NCI-H2171 (cell line): ENCODE measurements around the gene MEMO1.
"Not testable (repeated sequence)": the region's sequence is repeated elsewhere in the genome, so short reads cannot be mapped to it uniquely, and the experiment has no call there.

Experiments used
- DNase-seq: peaks from one replicate; lab custom pipeline; 2025; lab: John Stamatoyannopoulos, UW

Gene MEMO1

DNA sequence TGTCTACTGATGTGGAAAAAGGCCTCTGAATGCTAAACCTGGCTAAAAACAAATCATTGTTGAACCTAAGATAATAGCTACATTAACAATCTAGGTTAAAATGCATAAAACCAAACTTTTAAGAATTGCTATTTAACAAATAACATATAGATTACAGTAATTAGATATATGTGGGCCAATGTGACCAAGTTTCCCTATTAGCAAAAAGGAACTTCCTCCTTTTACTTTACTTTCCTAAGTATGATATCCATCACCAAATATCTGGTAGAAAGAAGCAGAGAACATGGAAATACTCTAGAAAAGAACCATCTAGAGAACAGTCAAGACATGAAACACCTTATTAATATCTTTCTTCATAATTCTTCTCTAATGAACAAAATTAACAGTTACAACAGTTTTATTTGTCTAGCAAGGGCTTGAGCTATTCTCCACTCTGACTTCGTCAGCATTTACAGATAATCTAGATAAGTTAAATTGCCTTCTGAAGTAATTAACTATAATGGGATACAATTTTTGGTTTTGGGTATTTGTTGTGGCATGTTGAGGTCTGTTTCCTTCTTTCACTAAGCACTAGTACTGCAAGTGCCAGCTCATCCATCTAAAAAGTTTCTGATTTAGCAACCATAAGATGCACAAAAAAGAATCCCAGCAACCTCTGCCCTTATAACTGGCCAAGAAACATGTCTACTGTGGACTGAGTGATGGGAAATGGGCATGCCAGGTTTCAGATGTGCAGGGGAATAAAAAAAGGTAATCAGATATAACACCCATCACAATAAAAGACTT, 53.3 kb downstream of the MEMO1 start:
- no peak for DNase-seq

DNA sequence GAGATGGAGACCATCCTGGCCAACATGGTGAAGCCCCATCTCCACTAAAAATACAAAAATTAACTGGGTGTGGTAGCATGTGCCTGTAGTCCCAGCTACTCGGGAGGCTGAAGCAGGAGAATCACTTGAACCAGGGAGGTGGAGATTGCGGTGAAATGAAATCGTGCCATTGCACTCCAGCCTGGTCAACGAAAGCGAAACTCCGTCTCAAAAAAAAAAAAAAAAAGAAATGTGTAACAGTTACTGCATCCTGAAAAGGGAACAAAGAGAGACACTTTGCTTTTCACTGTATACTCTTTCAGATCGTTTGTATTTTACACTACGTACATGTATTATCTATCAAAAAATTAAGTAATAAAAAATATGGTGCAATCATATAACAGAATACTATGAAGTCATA, 53.9 kb downstream of the MEMO1 start:
- DNase-seq, result not testable (repeated sequence)

DNA sequence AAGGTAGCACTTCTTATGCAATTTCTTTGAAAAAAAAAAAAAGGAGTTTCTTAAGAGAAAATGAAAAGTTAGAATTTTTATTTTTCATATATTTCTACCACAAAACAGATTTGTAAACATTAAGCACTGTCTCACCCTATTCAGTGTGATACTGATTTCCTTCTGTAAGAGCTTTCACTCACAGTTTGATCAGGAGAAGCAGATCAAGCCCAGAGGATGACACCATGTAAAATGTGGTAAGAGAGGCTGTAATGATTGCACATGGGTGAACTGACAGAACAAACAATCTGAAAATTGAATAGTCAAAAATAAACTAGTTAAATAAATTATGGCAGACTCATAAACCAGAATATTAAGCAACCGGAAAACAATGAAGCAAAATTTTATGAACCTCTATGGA, 54.5 kb downstream of the MEMO1 start:
- DNase-seq, result no peak

DNA sequence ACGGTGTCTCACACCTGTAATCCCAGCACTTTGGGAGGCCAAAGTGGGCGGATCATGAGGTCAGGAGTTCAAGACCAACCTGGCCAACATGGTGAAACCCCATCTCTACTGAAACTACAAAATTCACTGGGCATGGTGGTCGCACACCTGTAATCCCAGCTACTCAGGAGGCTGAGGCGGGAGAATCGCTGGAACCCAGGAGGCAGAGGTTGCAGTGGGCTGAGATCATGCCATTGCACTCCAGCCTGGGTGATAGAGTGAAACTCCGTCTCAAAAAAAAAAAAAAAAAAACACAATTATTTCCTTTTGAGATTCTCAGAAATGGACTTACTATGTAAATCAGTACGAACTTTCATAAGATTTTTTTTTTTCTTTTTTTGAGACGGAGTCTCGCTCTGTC, 57.7 kb downstream of the MEMO1 start:
- not testable (repeated sequence) for DNase-seq

DNA sequence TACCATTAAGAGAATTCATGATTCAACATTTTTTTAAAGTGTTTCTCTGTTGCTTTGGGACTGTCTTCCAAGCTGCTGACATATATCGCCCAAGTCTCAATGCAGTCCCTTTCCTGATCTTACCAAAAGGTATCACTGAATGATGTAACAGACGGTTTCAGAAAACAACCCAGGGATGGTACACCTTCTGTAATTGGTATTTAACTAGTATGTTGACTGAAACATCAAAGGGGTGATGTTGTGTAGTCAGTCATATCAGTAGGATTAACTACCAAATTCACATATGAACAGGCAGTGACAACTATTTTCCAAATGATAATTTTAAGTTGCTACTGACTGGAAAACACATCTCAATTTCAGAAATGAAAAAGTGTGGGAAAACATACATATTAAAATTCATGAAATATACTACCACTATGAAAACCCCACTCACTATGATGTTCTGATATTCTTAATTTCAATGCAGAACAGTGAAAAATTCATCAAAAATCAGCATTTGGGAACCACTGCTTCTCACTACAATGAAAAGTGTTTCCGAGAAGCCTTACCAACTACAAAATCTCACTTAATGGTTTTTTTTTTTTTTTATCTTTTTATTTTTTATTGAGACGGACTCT, 59.8 kb downstream of the MEMO1 start:
- no peak for DNase-seq

DNA sequence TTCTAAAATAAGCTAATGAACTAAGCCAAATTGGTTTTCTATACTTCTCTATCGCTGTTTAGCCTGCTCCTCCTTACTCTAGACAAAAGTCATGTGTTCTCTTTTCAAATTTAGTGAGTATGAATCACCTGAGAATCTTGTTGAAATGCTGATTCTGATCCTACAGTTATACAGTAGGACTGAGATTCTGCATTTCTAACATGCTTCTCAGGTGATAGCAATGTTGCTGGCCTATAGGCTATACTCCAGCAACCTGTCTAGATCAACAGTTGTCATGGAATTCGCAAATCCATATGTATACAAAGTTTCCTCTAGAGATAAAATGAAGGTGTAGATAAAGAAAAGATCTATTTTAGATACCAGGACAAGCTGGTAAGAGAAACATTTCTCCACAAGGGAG, 62.9 kb downstream of the MEMO1 start:
- no peak for DNase-seq

DNA sequence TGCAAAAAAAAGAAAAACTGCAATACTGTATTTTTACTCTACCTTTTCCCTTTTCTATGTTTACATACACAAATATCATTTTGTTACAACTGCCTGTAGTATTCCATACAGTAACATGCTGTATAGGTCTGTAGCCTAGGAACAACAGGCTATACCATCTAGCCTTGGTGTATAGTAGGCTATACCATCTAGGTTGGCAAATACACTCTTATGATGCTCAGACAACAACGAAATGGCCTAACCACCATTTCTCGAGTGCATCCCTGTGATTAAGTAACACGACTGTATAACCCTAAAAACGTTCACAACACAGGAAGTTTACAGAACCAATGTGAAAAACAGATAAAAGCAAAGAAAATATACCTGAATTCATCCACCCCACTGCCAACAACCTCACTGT, 64.0 kb downstream of the MEMO1 start:
- DNase-seq, result no peak

DNA sequence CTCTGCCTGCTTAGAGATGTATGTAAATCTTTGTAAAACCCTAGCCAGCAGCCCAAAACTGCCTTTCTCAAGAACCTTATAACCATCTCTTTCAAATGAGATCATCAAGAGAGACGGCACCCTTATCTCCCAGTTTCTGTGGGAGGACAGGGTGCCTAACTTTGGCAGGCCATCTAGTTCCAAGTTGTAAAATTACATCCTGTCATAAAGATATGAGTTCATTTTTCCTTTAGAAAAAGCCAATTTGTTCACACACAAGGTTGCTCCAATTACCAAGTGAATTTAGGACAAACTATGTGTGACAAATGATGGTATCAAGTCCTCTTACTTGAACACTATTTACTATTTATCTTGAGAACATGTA, 65.3 kb downstream of the MEMO1 start:
- no peak for DNase-seq

DNA sequence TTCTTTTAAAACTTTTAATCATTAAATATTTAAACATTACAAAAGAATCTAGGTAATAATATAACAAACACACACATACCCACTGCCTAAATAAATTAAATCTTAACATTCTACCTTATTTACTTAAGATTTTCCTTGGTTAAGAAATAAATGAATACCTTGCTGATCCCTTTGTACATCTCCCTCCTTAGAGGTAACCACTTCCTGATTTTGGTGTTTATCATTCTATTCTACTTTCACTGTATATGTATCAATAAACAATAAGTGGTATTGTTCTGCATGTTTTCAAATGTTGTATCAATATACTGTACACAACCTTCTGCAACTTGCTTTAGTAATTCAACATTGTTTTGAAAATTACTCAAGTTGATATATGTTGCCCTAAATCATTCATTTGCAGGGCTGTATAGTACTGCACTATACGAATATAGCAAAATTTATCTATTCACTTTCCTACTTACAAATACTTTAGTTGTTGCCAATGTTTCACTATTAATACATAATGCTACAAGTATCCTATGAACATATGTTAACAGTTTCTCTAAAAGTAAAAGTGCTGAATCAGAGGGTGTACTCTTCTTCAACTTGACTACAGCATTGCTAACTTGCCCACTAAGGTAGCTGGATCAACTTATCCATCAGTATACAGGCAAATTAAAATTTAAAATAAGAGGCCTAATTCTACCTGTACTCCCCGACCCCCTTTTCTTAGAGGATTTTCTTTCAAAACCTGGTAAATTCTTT, 65.8 kb downstream of the MEMO1 start:
- no peak for DNase-seq

DNA sequence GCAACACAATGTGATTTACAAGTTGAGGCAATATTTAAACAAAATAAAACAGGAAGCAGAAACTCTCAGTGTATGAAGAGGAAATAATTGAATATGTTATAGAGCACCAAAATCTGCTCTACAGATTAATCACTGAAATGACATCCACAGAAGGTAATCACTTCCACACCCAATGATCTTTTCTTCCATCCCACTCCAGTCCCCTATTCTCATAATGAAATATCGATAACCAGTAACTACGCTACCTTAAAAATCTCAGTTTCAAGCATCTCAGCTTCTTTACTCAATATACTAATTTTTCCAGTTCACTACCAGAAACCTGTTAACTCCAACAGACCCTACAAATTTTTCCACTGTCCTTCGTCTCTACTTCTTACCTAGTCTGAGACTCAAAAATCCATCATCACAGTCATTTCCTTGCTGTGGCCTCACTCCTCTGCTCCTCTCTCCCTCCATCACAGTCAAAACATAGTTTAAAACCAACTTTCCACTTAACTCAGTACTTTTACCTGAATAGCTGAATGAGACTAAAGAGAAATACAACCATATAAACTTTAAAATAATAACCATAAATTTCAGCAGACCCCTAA, 67.1 kb downstream of the MEMO1 start:
- DNase-seq, result no peak

DNA sequence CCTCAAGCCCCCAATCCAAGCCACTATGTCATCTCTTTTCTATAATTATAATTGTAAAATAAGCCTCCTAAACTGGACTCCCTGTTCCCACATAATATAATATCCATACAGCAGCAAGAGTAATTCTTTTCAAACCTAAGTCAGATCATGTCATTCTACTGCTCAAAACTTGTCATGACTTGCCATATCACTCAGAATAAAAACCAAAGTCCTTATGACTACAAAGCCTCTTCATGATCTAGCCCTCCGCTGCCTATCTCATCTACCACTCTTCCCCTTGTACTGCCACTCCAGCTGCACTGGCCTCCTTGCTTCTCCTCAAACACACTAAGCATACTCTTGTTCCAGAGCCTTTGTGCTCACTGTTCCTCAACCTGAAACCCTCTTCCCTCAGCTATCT, 69.9 kb downstream of the MEMO1 start:
- DNase-seq, result no peak

DNA sequence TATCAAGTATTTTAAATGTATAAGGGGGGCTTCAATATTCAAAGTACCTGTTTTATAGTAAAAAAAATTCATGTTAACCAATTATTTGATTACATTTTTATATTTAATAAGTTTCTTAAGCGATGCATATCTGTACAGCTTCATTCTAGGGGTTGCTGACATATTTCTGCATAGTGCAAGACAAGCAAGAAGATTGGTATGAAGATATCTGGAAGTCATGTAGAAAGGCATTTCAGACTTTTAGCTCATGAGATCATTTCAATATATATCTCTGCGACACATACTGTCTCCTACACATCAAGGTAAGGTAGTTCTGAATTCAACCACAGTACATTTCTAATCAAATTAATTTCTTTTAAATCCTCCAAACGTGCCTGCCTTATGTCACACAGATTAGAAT, 73.1 kb downstream of the MEMO1 start:
- DNase-seq, result no peak

DNA sequence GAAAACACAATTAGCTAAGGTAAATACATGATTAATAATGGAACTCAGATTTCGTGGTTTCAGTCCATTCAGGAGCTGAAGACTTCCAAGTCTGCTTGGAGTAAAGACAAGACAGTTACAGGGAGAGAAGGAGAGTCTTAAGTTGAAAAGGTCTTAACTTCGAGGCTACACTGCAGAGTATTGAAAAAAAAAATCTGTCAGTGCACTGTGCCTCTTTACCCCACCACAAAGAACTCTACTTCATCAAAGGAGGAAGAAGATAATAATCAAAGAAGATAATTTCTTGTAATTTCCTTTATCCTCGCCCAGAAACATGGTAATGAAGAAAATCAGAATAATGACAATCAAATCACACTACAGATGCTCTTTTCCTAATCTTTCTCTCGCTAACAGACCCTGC, 75.4 kb downstream of the MEMO1 start:
- no peak for DNase-seq

DNA sequence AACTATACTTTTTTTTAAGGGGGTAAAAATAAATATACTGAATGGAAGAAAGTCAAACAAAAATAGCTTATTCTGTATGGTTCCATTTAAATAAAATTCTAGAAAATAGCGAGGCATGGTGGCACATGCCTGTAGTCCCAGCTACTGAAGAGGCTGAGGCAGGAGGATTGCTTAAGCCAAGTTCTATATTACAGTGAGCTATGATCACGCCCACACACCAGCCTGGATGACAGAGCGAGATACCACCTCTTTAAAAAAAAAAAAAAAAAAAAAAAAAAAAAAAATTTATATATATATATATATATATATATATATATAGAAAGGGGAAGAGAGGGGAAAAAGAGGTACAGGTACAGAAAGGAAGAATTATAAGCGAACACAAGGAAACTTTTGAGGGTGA, 77.7 kb downstream of the MEMO1 start:
- DNase-seq, result no peak

DNA sequence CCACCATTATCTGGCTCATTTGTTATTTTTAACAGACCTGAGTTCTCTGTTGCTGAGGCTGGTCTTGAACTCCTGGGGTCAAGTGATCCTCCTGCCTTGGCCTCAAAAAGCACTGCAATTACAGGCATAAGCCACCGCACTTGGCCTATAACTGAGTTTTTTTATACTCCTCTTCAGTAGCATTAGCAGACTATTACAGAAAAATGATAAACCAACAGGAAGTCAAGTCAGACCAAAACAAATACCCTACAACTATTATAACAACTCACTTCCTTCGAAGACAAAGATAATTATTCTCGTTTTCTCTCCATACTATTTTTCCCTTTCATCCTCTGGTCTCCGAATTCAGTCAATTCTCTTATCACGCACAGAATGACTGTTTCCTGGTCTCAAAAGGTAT, 78.2 kb downstream of the MEMO1 start:
- DNase-seq, result no peak

DNA sequence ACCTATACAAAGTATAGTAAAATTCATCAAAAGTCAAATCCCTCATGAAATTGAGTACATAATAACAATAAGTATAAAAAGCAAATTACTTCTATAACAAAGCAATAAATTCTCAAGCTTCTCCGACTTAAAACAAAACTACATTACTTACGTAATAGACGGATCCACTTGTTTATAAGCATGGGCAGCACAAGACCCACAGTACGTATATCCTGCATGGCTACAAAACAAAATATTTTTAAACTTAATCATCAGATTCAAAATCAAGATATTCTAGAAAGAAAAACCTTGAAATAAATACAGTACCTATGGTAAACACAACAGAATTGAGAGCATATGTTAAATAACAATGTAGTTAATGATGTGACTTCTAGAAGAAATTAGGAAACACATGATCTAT, 78.9 kb downstream of the MEMO1 start:
- DNase-seq, result no peak

DNA sequence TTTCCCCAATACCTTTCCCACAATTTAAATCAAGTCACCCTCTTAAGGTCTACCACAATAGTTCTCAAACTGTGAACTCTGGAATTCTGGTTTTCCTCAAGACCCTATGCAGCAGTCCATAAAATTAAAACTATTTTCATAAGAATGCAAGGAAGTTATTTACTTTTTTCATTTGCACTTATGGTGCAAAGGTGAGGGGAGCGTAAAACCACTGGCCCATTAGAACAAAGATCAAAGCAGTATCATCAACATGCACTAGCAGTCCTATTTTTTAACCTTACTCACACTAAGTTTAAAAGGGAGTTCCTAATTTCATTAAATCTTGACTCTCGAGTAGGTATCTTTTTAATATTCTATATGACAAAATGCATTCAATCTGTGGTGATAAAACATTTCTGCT, 85.3 kb downstream of the MEMO1 start:
- DNase-seq, result no peak

DNA sequence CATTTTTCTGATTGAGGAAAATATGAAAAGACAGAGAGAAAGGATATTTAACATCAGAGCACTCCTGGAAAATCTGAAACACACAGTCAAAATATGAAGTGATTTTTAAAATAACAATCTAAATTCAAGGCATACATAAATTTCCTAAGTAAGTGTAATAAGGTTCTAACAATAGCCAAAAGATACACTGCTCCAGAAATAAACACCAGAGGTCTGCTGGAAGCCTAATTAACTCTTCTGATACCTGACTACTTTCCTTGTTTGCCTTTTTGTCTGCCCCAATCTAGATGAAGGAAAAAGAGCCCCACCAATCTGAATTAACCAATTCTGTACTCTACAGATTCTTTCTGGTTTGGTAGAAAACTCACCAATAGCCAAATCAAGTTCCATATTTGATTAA, 87.1 kb downstream of the MEMO1 start:
- no peak for DNase-seq

DNA sequence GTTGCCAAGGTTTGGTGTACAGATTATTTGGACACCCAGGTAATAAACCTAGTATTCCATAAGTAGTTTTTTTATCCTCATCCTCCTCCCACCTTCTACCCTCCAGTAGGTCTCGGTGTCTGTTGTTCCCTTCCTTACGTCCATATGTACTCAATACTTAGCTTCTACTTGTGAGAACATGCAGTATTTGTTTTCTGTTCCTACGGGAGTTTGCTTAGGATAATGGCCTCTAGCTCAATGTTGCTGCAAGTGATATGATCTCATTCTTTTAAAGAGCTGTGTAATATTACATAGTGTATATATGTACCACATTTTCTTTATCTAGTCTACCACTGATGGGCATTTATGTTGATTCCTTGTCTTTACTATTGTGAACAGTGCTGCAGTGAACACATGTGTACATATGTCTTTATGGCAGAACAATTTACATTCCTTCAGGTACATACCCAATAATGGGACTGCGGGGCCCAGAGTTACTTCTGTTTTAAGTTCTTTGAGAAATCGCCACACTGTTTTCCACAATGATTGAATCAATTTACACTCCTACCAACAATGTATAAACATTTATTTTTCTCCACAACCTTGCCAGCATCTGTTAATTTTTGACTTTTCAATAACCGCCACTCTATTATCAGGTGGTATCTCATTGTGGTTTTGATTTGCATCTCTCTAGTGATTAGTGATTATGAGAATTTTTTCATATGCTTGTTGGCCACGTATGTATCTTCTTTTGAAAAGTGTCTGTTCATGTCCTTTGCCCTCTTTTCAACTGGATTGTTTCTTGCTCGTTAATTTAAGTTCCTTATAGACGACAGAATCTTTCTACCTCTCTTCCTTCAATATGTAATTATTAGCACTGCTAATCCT, 88.0 kb downstream of the MEMO1 start:
- no peak for DNase-seq

DNA sequence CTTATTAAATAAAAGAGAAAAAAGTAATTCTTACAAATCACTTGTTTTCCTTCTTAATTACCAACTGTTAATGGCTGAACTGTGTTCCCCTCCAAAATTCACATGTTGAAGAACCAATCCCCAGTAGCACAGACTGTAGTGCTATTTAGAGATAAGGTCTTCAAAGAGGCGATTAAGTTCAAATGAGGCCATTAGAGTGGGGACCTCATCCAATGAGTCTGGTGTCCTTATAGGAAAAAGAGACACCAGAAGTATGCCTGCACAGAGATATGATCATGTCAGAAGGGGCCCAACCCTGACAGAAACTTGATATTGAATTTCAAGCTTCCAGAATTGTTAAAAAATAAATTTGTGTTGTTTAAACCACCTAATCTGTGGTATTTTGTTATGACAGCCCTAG, 89.8 kb downstream of the MEMO1 start:
- no peak for DNase-seq

DNA sequence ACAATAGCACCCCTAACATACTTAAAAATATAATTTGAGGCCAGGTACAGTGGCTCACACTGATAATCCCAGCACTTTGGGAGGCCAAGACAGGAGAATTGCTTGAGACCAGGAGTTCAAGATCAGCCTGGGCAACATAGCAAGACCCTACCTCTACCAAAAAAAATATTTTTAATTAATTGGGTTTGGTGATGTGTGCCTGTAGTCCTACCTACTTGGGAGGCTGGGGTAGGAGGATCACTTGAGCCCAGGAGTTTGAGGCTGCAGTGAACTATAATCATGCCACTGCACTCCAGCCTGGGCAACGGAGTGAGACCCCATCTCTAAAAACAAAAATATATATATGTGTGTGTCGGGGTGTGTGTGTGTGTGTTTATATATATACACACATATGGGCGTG, 91.3 kb downstream of the MEMO1 start:
- DNase-seq, result no peak

DNA sequence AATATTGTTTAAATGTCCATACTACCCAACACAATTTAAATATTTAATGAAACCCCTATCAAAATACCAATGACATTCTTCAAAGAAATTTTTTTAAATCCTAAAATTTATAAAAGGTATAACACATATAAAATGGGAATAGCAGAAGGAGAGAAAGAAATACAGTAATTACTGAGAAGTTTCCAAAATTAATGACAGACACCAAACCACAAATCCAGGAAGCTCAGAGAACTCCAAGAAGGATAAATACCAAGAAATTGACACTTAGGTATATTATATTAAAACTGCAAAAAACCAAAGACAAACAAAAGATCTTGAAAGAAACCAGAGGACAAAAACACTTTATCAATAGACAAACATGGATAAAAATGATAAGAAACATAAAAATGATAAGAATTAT, 101.1 kb downstream of the MEMO1 start:
- no peak for DNase-seq
